ENCODE results near the gene E2F6. TPM values are rescaled to one million over a fixed set of nuclear protein-coding genes. Genes with fewer than 3 reads are reported as not detected.

E2F6 gene
- total and polyA plus RNA-seq, 10 donors: 4.7 to 13.6 (median 8.3) TPM

DNA sequence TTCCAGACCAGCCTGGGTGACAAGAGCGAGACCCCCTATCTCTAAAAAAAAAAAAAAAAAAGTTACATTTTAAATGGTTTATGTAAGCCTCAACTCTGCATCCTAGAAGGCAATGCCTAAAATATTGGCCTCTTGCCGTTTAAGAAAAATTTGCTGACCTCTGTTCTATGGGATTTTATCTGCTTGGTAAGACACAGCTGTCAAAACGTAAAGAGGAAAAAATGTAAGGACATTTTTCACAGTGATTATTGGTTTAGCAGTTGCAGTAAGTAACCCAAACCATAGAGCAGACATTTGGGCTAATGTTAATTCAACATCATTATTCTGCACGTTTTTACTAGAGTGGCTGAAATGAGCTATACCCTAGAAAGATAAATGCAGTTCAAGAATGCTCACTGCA, 14.4 kb upstream of the E2F6 start:
- 60 to 77% (median 75%) methylated on average over 4 of the region's 4 CpGs for WGBS, 5 donors
- H3K27me3 ChIP-seq (replicated peaks in 1 of 7): peaks cover 0 to 73% (median 40%) of the 10 kb centered on the region in 7 donors
- DNase-seq: no peak
- H3K36me3 ChIP-seq: no peaks in the 10 kb centered on the region
- intact Hi-C loops (cut with DNase I; ENCODE audit: low total_unique reads): no loop called here
- H3K27ac ChIP-seq: no peak overlapping the region
- H3K4me3 ChIP-seq: no peak overlapping the region
- no peaks in the 10 kb centered on the region for H3K9me3 ChIP-seq
- TF ChIP-seq POLR2AphosphoS5 (IDR thresholded peaks at IDR 0.05) (no peak), POLR2A (IDR thresholded peaks at IDR 0.05) (no peak)
- TF ChIP-seq, protein P1, sequence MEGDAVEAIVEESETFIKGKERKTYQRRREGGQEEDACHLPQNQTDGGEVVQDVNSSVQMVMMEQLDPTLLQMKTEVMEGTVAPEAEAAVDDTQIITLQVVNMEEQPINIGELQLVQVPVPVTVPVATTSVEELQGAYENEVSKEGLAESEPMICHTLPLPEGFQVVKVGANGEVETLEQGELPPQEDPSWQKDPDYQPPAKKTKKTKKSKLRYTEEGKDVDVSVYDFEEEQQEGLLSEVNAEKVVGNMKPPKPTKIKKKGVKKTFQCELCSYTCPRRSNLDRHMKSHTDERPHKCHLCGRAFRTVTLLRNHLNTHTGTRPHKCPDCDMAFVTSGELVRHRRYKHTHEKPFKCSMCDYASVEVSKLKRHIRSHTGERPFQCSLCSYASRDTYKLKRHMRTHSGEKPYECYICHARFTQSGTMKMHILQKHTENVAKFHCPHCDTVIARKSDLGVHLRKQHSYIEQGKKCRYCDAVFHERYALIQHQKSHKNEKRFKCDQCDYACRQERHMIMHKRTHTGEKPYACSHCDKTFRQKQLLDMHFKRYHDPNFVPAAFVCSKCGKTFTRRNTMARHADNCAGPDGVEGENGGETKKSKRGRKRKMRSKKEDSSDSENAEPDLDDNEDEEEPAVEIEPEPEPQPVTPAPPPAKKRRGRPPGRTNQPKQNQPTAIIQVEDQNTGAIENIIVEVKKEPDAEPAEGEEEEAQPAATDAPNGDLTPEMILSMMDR (IDR thresholded peaks at IDR 0.05 in 8 of 11, conservative IDR thresholded peaks at IDR 0.05 in 3 of 11): no peak
- peaks cover 0 to 25% (median 18%) of the 10 kb centered on the region in 6 donors for H3K4me1 ChIP-seq

DNA sequence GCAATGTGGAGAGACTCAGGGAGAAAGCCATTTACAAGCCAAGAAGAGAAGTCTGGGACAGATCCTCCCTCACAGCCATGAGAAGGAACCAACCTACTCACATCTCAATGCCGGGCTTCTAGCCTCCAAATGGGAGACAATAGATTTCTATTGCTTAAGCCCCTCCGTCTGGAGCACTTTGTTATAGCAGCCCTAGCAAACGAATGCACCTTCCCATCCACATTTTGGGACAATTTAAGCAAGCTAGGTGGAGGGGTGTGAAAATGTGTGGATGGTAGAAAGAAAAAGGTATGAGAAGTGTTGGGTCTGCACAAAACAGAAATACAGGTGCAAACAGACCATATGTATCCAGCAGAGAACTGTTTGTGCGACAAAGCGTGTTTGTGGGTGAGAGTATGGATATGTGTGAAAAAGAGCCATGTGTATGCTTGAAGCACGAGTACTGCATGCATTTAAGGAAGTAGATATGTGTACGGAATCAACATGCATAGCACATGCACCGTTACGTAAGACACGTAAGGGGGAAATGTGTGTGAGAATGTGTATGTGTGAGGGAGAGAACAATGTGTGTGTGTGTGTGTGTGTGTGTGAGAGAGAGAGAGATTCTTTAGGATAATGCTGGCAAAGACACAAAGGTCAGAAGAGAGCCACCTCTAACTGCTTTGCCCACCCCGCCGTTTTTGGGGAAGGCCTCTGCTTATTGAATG, 13.1 kb upstream of the E2F6 start:
- Histone ChIP-seq H3K27ac (no peak overlapping the region), H3K4me3 (no peak overlapping the region), H3K9me3 (no peaks in the 10 kb centered on the region), H3K36me3 (no peaks in the 10 kb centered on the region), H3K4me1 (peaks cover 0 to 25% (median 18%) of the 10 kb centered on the region in 6 donors), H3K27me3 (replicated peaks in 1 of 7) (peaks cover 0 to 59% (median 32%) of the 10 kb centered on the region in 7 donors)
- 65 to 84% (median 78%) methylated on average over 12 of the region's 12 CpGs for WGBS, 5 donors
- no peak for DNase-seq
- intact Hi-C loops (cut with DNase I; ENCODE audit: low total_unique reads): loop anchor here (5.0 to 10.0 kb wide), 2 partner anchors 103 to 296 kb away; no protein-coding TSS in a partner anchor
- TF ChIP-seq POLR2A (IDR thresholded peaks at IDR 0.05) (no peak), POLR2AphosphoS5 (IDR thresholded peaks at IDR 0.05) (no peak)
- TF ChIP-seq, protein P1 (IDR thresholded peaks at IDR 0.05 in 8 of 11, conservative IDR thresholded peaks at IDR 0.05 in 3 of 11): no peak

DNA sequence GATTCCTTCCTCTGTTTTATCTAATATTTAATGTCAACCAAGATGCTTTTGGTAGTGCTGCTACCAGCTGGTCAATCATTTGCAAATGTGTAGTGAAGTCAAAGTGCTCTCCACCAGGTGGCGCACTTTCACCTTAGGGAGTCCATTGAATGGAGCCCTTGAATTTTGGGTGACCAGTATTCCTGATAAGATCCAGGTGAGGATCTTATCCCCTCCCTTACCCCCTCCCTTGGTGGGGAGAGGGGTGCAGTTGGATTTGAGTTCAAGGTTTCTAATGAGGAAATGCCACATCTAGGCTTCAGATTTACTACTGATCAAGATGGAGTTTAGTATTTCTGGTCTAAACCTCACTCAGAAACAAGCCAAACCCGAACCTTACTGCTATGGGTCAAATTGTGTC, 12.0 kb upstream of the E2F6 start:
- Histone ChIP-seq H3K9me3 (no peaks in the 10 kb centered on the region), H3K27me3 (replicated peaks in 1 of 7) (peaks cover 0 to 49% (median 23%) of the 10 kb centered on the region in 7 donors), H3K4me1 (peaks cover 0 to 14% (median 13%) of the 10 kb centered on the region in 6 donors), H3K27ac (no peak overlapping the region), H3K4me3 (no peak overlapping the region), H3K36me3 (no peaks in the 10 kb centered on the region)
- WGBS, 5 donors: 36 to 43% (median 38%) methylated on average over 2 of the region's 2 CpGs
- TF ChIP-seq, protein P1 (IDR thresholded peaks at IDR 0.05 in 8 of 11, conservative IDR thresholded peaks at IDR 0.05 in 3 of 11): peak; percentile 53 to 88 (median 78)
- TF ChIP-seq POLR2AphosphoS5 (IDR thresholded peaks at IDR 0.05) (no peak), POLR2A (IDR thresholded peaks at IDR 0.05) (no peak)
- intact Hi-C loops (cut with DNase I; ENCODE audit: low total_unique reads): loop anchor here (5.0 to 10.0 kb wide), 2 partner anchors 104 to 297 kb away; no protein-coding TSS in a partner anchor
- DNase-seq: peak; percentile 92

DNA sequence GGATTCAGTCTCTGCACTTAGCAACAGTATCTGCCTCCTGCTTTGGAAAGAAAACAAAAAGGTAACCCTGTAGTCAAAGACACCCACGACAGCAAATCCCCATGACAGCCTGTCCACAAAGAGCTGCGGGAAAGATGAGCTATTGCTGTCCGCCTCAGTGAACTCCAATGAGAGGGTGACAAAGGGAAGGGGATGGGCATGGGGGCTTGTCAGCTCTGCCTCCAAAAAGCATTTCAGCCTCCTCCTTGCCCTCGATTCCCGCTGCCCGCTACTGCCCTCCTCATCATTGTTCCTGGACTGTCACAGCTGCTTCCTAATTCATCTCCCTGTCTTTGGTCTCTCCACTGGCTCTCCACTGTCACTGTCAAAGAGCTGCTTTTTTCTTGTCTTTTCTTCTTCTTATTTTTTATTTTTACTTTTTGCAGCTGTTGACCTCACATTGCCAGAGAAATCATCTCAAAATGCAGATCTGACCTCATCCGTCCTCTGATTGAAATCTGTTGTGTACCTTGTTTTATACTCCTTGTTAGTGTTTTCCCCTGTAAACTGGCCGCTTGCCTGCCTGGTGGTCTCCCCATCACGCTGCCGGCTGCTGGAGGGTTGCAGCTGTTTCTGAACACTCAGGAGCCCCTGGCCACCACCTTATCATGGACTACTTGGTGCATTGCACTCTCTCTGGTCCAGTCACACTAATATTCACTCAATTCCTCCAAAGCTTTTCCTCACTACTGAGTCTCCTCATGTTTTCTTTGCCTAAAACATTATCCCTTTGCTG, 7.9 kb upstream of the E2F6 start:
- WGBS, 5 donors: 77 to 88% (median 83%) methylated on average over 10 of the region's 10 CpGs
- DNase-seq: no peak
- Histone ChIP-seq H3K9me3 (no peaks in the 10 kb centered on the region), H3K27me3 (replicated peaks in 1 of 7) (peaks cover 0 to 11% (median 0%) of the 10 kb centered on the region in 7 donors), H3K4me1 (no peaks in the 10 kb centered on the region), H3K4me3 (no peak overlapping the region), H3K36me3 (no peaks in the 10 kb centered on the region), H3K27ac (no peak overlapping the region)
- TF ChIP-seq POLR2A (IDR thresholded peaks at IDR 0.05): no peak
- no peak for TF ChIP-seq POLR2AphosphoS5 (IDR thresholded peaks at IDR 0.05)
- TF ChIP-seq, protein P1 (IDR thresholded peaks at IDR 0.05 in 8 of 11, conservative IDR thresholded peaks at IDR 0.05 in 3 of 11): no peak
- intact Hi-C loops (cut with DNase I; ENCODE audit: low total_unique reads): loop anchor here (10.0 kb wide), 1 partner anchor 301 kb away; no protein-coding TSS in a partner anchor

Measured in spleen (tissue), 11 donors.